DND-41 (cell line): ENCODE data around the gene NR2F1-AS1.

Experiments
- ATAC-seq: fragments of 200-7000 bp; cut with Tn5 transposase; 3 replicates; pipeline ENCODE4 v1.9.1; 2021; ENCODE audit warnings: low read depth; ENCODE audit not compliant: insufficient read depth
- DNase-seq: peaks from one replicate; pipeline ENCODE4 v3.0.0-alpha.2; 2020
- H2AFZ ChIP-seq: 2 replicates; pipeline ENCODE4 v1.6.0; 2012; ENCODE audit warnings: low read depth, low read length
- H3K27ac ChIP-seq: 2 replicates; pipeline ENCODE4 v1.5.1; 2012; ENCODE audit warnings: low read length, inconsistent platforms
- H3K27me3 ChIP-seq: fragments of 200-600 bp; sonication (generic); 2 replicates; pipeline ENCODE4 v1.6.0; 2012; ENCODE audit warnings: low read length, mild to moderate bottlenecking, inconsistent platforms; ENCODE audit not compliant: insufficient read depth, poor library complexity
- H3K36me3 ChIP-seq: 2 replicates; pipeline ENCODE4 v1.5.1; 2012; ENCODE audit warnings: low read length, inconsistent platforms; ENCODE audit not compliant: insufficient read depth
- H3K4me1 ChIP-seq: 2 replicates; pipeline ENCODE4 v1.5.1; 2012; ENCODE audit warnings: mild to moderate bottlenecking, low read length; ENCODE audit not compliant: insufficient read depth
- H3K4me2 ChIP-seq: 2 replicates; pipeline ENCODE4 v1.6.0; 2012; ENCODE audit warnings: mild to moderate bottlenecking, moderate library complexity, low read length, inconsistent platforms; ENCODE audit not compliant: insufficient read depth
- H3K4me3 ChIP-seq, 2 experiments: fragments of 200-600 bp in 1 of 2; shearing (Covaris generic) in 1 of 2; 2 replicates each; pipeline ENCODE4 v1.5.1; 2012 to 2016; ENCODE audit warnings: inconsistent platforms in 2 of 2, low read length in 2 of 2, mild to moderate bottlenecking in 2 of 2, low read depth in 1 of 2, moderate library complexity in 1 of 2
- H3K79me2 ChIP-seq: 2 replicates; pipeline ENCODE4 v1.6.0; 2012; ENCODE audit warnings: low read length, inconsistent platforms; ENCODE audit not compliant: insufficient read depth
- H3K9ac ChIP-seq: 2 replicates; pipeline ENCODE4 v1.6.0; 2012; ENCODE audit warnings: low read depth, mild to moderate bottlenecking, inconsistent platforms, low read length, moderate library complexity
- H3K9me3 ChIP-seq: 2 replicates; pipeline ENCODE4 v1.5.1; 2012; ENCODE audit warnings: low read length, moderate library complexity, mild to moderate bottlenecking, inconsistent platforms; ENCODE audit not compliant: insufficient read depth, severe bottlenecking
- H4K20me1 ChIP-seq: 2 replicates; pipeline ENCODE4 v1.6.0; 2012; ENCODE audit warnings: low read length; ENCODE audit not compliant: insufficient read depth
- CTCF ChIP-seq: IDR thresholded peaks from 2 replicates; pipeline ENCODE4 v1.5.1; 2012; ENCODE audit warnings: borderline replicate concordance, low read length, moderate library complexity, mild to moderate bottlenecking; ENCODE audit not compliant: poor library complexity, severe bottlenecking; ENCODE audit errors: extremely low read depth
- EZH2 ChIP-seq: IDR thresholded peaks from 3 replicates; pipeline ENCODE4 v1.6.1; 2012; ENCODE audit warnings: borderline replicate concordance, low read depth, mild to moderate bottlenecking, moderate library complexity, low read length, inconsistent platforms; ENCODE audit not compliant: severe bottlenecking

Gene NR2F1-AS1

DNA sequence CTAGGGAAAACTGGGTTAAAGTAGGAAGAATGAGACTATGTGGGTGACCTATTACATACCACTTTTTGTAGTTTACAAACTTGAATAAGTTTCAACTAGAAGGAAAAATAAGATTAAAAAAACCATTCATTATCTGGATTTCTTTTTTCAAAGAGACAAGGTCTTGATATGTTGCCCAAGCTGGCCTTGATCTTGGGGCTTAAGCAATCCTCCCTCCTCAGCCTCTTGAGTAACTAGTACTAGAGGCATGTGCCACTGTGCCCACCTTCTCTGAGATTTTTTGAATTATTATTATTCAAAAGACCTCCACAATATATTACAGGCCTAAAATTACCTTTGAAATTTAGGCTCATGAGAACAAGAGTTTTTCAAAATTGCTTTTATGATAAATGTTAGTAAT, 63.2 kb downstream of the NR2F1-AS1 start:
- H3K4me1 ChIP-seq, result no peaks in the 10 kb centered on the region
- H3K9ac ChIP-seq, result no peak overlapping the region
- no peaks in the 10 kb centered on the region for H3K36me3 ChIP-seq
- H3K27ac ChIP-seq, result no peak overlapping the region
- H3K9me3 ChIP-seq, result no peaks in the 10 kb centered on the region
- H3K27me3 ChIP-seq, result no peaks in the 10 kb centered on the region
- no peak overlapping the region for H2AFZ ChIP-seq
- no peak for DNase-seq
- no peak overlapping the region for H3K4me3 ChIP-seq
- no peaks in the 10 kb centered on the region for H4K20me1 ChIP-seq
- H3K79me2 ChIP-seq, result no peaks in the 10 kb centered on the region
- H3K4me2 ChIP-seq, result no peak overlapping the region
- ATAC-seq, result no peak
- TF ChIP-seq CTCF (no peak), EZH2 (no peak)

DNA sequence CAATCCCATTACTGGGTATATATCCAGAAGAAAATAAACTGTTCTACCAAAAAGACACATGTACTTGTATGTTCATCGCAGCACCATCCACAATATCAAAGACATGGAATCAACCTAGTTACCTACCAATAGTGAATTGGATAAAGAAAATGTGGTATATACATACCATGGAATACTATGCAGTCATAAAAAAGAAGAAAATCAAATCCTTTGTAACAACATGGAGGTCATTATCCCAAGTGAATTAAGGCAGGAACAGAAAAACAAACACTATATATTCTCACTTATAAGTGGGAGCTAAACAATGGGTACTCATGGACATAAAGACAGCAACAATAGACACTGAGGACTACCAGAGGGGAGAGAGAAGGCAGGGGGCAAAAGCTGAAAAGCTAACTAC, 67.7 kb downstream of the NR2F1-AS1 start:
- Histone ChIP-seq H3K27ac (no peak overlapping the region), H3K27me3 (no peaks in the 10 kb centered on the region), H3K4me3 (no peak overlapping the region), H3K79me2 (no peaks in the 10 kb centered on the region), H3K4me1 (no peaks in the 10 kb centered on the region), H3K9me3 (no peaks in the 10 kb centered on the region), H3K4me2 (no peak overlapping the region), H3K36me3 (no peaks in the 10 kb centered on the region), H3K9ac (no peak overlapping the region), H2AFZ (no peak overlapping the region), H4K20me1 (no peaks in the 10 kb centered on the region)
- ATAC-seq (no peak), DNase-seq (no peak)
- TF ChIP-seq CTCF, result no peak
- no peak for TF ChIP-seq EZH2

DNA sequence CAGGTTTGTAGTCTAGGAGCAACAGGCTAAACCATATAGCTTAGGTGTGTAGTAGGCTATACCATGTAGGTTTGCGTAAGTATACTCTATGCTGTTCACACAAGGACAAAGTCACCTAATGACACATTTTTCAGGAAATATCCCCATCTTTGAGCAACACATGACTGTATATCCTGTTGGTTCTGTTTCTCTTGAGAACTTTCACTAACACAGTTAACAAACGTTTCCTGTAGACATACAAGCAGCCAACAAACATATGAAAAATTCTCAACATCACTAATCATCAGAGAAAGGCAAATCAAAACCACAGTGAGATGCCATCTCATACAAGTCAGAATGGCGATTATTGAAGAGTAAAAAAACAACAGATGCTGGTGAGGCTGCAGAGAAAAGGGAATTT, 68.2 kb downstream of the NR2F1-AS1 start:
- no peaks in the 10 kb centered on the region for H3K79me2 ChIP-seq
- ATAC-seq, result no peak
- no peaks in the 10 kb centered on the region for H3K36me3 ChIP-seq
- no peak overlapping the region for H3K4me3 ChIP-seq
- no peak overlapping the region for H3K9ac ChIP-seq
- no peak overlapping the region for H3K4me2 ChIP-seq
- no peaks in the 10 kb centered on the region for H3K27me3 ChIP-seq
- no peak for DNase-seq
- H4K20me1 ChIP-seq, result no peaks in the 10 kb centered on the region
- H3K4me1 ChIP-seq, result no peaks in the 10 kb centered on the region
- H3K9me3 ChIP-seq, result no peaks in the 10 kb centered on the region
- TF ChIP-seq CTCF, result no peak
- TF ChIP-seq EZH2, result no peak
- H3K27ac ChIP-seq, result no peak overlapping the region
- H2AFZ ChIP-seq, result no peak overlapping the region

DNA sequence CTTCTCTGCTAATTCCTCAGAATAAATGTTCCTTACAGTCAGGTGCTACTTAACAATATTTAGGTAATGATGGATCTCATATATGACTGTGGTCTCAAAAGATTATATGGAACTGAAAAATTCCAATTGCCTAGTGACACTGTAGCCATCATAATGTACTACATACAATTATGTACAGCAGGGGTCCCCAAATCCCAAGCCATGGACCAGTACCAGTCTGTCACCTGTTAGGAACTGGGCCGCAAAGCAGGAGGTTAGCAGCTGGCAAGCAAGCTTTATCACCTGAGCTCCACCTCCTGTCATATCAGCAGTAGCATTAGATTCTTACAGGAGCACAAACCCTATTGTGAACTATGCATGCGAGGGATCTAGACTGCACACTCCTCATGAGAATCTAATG, 69.6 kb downstream of the NR2F1-AS1 start:
- H4K20me1 ChIP-seq, result no peaks in the 10 kb centered on the region
- no peak overlapping the region for H3K27ac ChIP-seq
- no peak overlapping the region for H3K4me2 ChIP-seq
- no peak for TF ChIP-seq EZH2
- no peak for TF ChIP-seq CTCF
- no peak overlapping the region for H3K9ac ChIP-seq
- H3K9me3 ChIP-seq, result no peaks in the 10 kb centered on the region
- DNase-seq, result no peak
- H3K4me3 ChIP-seq, result no peak overlapping the region
- no peaks in the 10 kb centered on the region for H3K4me1 ChIP-seq
- no peaks in the 10 kb centered on the region for H3K79me2 ChIP-seq
- H3K27me3 ChIP-seq, result no peaks in the 10 kb centered on the region
- H3K36me3 ChIP-seq, result no peaks in the 10 kb centered on the region
- no peak for ATAC-seq
- no peak overlapping the region for H2AFZ ChIP-seq
